HG02678 (cell line): Measurements from ENCODE around the gene RNFT1.
"Not testable (repeated sequence)": the region's sequence is repeated elsewhere in the genome, so short reads cannot be mapped to it uniquely, and the experiment has no call there.

Source experiments
- ATAC-seq: cut with Tn5 transposase; IDR thresholded peaks from one replicate; pipeline ENCODE4 v1.9.1; 2021; ENCODE audit warnings: mild to moderate bottlenecking, moderate library complexity; ENCODE audit not compliant: unreplicated experiment

The RNFT1 gene

DNA sequence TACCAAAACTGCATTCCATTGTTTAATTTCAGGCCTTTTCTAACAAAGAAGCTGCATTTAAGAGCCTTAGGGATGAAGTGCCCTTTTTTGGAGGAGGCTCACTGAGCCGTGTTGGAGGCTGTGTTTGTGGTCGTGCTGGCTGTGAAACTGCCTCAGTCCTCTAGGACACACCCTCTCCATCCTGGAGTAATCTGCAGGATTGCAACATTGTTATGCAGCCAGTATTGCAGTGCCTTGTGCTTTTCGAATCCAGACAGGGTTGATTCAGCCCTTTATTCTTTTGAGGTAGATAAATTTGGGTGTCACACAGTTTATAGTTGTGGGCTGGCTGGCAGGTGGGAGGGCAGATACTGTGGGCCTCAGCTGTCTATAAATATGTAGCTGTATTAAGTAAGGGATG, 33.8 kb downstream of the RNFT1 start:
- ATAC-seq: not testable (repeated sequence)

DNA sequence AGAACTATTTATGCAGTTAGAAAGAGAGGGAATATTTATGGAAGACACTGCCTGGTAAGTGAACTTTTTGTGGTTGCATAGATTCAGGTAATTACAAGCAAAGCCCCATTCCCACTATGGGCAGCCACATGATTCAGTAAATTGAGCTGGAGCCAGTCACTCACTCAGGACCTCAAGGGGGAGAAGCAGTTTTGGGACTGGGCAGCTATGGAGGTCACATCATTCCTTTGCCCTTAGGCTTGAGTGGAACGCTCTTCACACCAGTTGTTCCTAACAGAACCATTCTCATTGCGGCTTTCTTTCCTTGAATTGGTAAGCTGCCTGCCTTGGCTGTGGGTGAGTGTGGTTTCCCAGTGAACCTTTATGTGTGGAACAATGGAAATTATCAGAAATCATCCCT, 34.4 kb downstream of the RNFT1 start:
- not testable (repeated sequence) for ATAC-seq

DNA sequence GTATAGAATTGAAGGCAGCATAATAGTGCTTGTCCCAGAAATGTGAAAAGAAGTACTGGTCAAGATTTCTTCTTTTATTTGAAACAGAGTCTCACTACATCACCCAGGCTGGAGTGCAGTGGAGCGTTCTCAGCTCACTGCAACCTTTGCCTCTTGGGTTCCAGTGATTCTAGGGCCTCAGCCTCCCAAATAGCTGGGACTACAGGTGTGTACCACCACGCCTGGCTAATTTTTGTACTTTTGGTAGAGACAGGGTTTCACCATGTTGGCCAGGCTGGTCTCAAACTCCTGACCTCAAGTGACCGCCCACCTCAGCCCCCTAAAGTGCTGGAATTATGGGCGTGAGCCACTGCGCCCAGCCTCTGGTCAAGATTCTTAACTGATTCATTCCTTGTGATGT, 43.9 kb downstream of the RNFT1 start:
- not testable (repeated sequence) for ATAC-seq

DNA sequence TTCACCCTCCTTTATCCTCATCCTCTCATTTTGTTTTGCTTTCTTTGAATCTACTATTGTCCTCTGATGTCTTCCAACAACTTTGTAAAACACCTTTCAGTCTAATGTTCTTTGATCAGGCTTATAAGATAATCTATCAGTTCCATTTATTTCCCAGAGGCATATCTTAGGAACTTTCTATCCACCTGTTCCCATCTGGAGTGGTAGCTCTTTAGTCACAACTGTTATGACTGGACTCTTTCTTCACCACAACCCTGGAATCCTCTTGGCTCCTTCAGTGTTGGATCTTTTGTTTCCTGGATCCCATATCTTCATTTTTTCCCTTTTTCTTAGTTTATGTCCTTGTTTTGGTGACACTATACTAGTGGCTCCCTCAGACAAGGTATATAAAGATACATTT, 48.1 kb downstream of the RNFT1 start:
- no peak for ATAC-seq

DNA sequence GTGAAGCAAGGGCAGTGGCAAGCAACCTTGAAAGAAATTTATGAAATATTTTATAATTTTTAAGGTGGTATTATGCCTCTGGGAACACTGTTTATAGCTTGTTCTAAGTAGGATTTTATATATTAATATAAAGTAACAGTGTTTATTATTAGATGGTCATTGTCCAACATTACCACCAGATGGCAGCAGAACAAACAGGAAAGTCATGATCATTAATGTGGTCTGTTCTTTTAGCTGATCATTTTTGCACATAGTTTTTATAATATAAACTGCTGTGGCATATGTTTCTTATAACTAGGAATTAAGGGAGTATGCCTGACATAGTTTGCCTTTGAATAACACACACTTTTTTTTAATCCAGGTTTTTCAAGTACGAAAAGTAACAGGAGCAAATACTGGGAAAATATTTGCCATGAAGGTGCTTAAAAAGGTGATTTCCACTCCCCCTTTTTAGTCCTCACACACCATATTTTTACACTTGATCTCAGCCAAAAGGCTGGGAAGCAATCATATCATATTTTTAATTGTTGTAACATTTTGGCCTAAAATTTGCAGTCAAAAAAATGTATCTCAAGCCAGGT, 50.2 kb downstream of the RNFT1 start:
- no peak for ATAC-seq

DNA sequence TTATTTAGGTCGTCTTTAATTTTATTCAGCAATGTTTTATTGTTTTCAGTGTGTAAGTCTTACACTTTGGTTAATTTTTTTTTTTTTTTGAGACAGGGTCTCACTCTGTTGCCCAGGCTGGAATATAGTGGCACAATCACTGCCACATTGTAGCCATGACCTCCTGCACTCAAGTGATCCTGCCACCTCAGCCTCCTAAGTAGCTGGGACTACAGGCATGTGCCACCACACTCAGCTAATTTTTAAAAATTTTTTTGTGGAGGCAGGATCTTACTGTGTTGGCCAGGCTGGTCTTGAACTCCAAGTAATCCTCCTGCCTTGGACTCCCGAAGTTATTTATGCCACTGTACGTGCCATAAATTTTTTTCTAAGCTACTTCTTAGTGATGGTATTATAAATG, 57.1 kb downstream of the RNFT1 start:
- ATAC-seq: no peak

DNA sequence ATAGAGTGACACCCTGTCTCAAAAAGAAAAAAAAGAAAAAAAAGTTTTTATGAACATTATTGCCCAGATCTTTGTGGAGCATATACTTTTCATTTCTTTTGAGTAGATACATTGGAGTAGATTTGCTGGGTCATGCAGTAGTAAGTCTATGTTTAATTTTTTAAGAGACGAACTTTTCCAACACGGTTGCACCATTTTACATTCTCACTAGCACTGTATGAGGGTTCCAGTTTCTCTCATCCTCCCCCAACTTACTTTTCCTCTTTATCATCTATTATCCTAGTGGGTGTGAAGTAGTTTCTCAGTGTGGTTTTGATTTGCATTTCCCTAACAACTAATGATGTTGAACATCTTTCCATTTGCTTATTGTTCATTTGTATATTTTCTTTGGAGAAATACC, 61.1 kb downstream of the RNFT1 start:
- no peak for ATAC-seq
